GM12873 (cell line): ENCODE data around the gene EBF3.

Source experiments
- TF ChIP-seq, protein P1 (sequence below): IDR thresholded peaks from 2 replicates; pipeline ENCODE4 v1.5.1; 2012; ENCODE audit warnings: low read depth, mild to moderate bottlenecking, moderate library complexity, low read length, control low read depth; ENCODE audit not compliant: insufficient read depth; ENCODE audit errors: missing control alignments

EBF3 gene

GRCh38 chr10:129873351-129873750 lies 90.7 kb downstream of the EBF3 start:
- TF ChIP-seq, protein P1, sequence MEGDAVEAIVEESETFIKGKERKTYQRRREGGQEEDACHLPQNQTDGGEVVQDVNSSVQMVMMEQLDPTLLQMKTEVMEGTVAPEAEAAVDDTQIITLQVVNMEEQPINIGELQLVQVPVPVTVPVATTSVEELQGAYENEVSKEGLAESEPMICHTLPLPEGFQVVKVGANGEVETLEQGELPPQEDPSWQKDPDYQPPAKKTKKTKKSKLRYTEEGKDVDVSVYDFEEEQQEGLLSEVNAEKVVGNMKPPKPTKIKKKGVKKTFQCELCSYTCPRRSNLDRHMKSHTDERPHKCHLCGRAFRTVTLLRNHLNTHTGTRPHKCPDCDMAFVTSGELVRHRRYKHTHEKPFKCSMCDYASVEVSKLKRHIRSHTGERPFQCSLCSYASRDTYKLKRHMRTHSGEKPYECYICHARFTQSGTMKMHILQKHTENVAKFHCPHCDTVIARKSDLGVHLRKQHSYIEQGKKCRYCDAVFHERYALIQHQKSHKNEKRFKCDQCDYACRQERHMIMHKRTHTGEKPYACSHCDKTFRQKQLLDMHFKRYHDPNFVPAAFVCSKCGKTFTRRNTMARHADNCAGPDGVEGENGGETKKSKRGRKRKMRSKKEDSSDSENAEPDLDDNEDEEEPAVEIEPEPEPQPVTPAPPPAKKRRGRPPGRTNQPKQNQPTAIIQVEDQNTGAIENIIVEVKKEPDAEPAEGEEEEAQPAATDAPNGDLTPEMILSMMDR: no peak

GRCh38 chr10:129871966-129872365 lies 92.1 kb downstream of the EBF3 start:
- TF ChIP-seq, protein P1: no peak

DNA sequence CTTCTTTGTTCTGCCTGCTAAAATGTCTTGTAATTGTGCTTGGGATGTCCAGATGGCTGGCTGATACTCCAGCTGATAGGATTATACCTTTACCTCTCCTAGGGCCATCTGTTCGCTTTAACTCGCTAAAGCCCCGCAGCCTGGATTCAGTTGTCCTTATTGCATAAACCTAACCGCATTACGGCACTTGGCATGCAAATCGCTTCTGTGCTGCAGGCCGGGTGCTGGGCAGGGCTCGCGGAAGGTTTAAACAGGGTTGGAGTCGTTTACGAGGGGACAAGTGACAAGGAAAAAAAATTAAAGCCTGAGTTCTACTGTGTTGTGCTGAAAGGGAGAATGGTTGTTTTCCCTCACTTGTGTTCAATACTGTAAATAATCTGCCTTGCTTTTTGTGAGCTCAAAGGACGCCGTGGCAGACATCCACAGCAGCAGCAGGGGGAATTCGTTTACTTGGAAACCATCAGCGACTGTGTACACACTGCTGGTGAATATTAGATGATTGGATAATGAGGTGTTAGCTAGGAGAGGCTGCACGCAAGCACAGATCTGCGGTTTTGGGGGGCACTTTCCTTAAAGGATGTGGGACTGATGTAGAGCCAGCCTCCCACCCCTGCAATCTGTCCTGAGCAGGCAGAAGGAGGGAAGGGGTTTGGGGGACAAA lies 93.0 kb downstream of the EBF3 start:
- TF ChIP-seq, protein P1: no peak

GRCh38 chr10:129870474-129870757 lies 93.7 kb downstream of the EBF3 start:
- TF ChIP-seq, protein P1: no peak

DNA sequence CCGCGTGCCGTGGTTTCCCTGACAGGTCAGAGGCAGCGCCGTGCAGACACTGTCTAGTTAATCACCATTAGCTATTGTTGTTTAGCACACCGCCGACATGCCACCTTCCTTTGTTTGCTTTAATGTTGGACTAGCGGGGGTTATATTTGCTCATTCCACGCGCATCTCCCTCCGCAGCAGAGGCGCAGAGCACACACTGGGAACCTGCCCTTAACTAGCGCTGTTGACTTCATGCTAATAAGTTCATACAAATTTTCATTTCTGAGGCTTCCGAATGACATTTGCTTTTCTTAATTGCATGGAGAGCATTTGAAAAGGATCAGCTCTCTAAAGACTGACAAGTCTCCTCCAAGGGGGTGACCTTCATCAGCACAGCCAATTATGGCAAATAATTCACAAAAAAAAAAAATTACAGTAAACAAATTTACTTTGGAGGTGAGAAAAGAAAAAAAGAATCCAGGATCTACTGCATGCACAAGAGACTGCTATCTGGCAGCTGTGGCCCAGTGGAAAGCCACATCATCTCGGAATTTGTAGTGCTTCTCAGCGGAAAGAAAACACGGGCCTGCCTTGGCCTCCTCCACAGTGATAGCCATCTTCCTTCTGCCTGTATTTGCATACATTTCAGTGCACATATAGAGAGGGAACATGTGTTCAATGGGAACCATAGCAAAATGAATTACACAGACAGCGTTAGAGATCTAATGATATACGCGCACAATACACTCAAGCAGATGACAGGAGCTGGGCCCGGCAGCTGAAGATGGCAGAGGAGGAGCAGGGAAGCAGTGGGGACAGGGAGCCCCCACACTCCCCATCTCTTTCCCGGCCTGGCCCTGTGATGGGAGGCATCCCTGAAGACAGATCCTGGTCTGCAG lies 94.2 kb downstream of the EBF3 start:
- TF ChIP-seq, protein P1: no peak

DNA sequence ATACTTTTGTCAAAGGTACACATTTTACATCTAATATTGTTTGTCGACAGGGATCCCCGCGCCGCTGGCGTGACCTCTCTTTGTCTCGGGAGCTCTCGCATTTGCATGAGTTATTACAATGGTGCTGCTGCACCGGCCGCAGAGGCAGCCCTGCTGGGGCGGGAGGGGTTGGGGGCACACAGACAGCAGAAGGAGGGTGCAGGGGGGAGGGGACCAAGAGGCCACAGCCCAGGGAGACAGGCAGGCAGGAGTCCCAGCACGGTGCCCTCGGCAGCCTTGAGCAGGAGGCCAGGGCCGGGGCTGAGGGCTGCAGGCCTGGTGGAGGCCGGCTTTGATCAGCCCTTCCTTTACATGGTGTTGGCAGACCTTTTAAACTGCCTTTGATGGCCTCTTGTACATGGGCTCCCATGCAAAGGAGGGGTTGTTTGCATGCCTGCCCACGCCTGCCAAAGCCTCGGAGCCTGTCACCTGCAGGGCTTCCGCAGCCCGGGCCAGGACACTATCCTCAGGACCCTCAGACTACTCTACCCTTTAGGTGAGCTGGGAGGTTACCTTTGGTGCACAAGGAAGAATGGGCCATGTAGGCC lies 95.5 kb downstream of the EBF3 start:
- TF ChIP-seq, protein P1: no peak

DNA sequence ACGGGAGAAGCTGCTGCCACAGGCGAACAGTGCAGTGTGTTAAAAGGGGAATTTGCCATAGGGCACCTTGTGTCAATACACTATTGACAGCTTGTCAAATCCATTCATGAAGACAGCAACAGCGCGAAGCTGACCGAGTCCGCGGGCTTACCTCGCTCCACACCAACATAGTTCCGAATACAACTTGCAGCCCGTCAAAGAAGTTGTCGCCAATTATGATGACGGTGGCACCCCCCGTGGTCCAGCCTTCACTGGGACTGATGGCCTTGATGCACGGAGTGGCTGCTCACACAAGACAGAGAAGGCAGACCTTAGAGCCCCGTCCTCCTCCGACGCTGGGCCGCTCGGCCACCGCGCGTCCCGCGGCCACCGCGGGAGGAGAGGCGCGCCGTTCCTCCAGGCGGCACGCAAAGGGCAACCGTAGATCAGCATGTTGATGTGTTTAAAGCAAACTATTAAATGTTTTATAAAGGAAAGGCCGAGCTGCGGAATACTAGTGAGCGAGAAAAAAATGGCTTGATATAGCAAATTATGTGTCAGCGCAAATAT lies 96.4 kb downstream of the EBF3 start:
- TF ChIP-seq, protein P1: no peak
